Measurements from ENCODE around the gene PLD2. TPM values are rescaled to one million over a fixed set of nuclear protein-coding genes. Genes with fewer than 3 reads are reported as not detected.
A peak's percentile ranks its signal among the peaks of the same experiment; 100 is the strongest.

The PLD2 gene
- total RNA-seq, 1 donor from 2014 or later: 49.3 TPM

GRCh38 chr17:4802228-4802627 lies 4.7 kb upstream of the PLD2 start, which contains the start of gene C17orf114:
Gene C17orf114, minus strand, starts transcription at chr17:4802328.
- H3K4me1 Mint-ChIP-seq (ENCODE audit: unreplicated experiment): peaks cover 6% of the 10 kb centered on the region
- no peak within 1 kb of the TSS for H3K27ac Mint-ChIP-seq (ENCODE audit: unreplicated experiment)
- DNase-seq (ENCODE audit: extremely low spot score, unreplicated experiment): no peak
- no peak within 1 kb of the TSS for H3K4me3 Mint-ChIP-seq (ENCODE audit: unreplicated experiment)
- H3K36me3 Mint-ChIP-seq (ENCODE audit: unreplicated experiment): peaks cover 5% of the 10 kb centered on the region
- H3K27me3 Mint-ChIP-seq (ENCODE audit: unreplicated experiment): no peaks in the 10 kb centered on the region
- TF ChIP-seq CTCF (IDR thresholded peaks at IDR 0.05): no peak
- H3K9me3 Mint-ChIP-seq (ENCODE audit: unreplicated experiment): no peaks in the 10 kb centered on the region

- no peak for DNase-seq (ENCODE audit: extremely low spot score, unreplicated experiment)
- Mint-ChIP-seq H3K9me3 (ENCODE audit: unreplicated experiment) (no peaks in the 10 kb centered on the region), H3K4me1 (ENCODE audit: unreplicated experiment) (peaks cover 21% of the 10 kb centered on the region), H3K27me3 (ENCODE audit: unreplicated experiment) (no peaks in the 10 kb centered on the region), H3K36me3 (ENCODE audit: unreplicated experiment) (peaks cover 8% of the 10 kb centered on the region), H3K27ac (ENCODE audit: unreplicated experiment) (no peak overlapping the region), H3K4me3 (ENCODE audit: unreplicated experiment) (peak overlapping the region; percentile 67)
- no peak for TF ChIP-seq CTCF (IDR thresholded peaks at IDR 0.05)
These were observed 536 bp upstream of the PLD2 start for GRCh38 chr17:4806456-4806776.

GRCh38 chr17:4807605-4808377 lies 839 bp downstream of the PLD2 start:
- no peaks in the 10 kb centered on the region for H3K9me3 Mint-ChIP-seq (ENCODE audit: unreplicated experiment)
- no peaks in the 10 kb centered on the region for H3K27me3 Mint-ChIP-seq (ENCODE audit: unreplicated experiment)
- H3K36me3 Mint-ChIP-seq (ENCODE audit: unreplicated experiment): peaks cover 13% of the 10 kb centered on the region
- peaks cover 21% of the 10 kb centered on the region for H3K4me1 Mint-ChIP-seq (ENCODE audit: unreplicated experiment)
- peak overlapping the region; percentile 79 for H3K4me3 Mint-ChIP-seq (ENCODE audit: unreplicated experiment)
- DNase-seq (ENCODE audit: extremely low spot score, unreplicated experiment): no peak
- peak overlapping the region; percentile 44 for H3K27ac Mint-ChIP-seq (ENCODE audit: unreplicated experiment)
- TF ChIP-seq CTCF (IDR thresholded peaks at IDR 0.05): no peak

GRCh38 chr17:4808378-4808767 lies 1.4 kb downstream of the PLD2 start:
- Mint-ChIP-seq H3K27ac (ENCODE audit: unreplicated experiment) (peak overlapping the region; percentile 47), H3K36me3 (ENCODE audit: unreplicated experiment) (peaks cover 14% of the 10 kb centered on the region), H3K27me3 (ENCODE audit: unreplicated experiment) (no peaks in the 10 kb centered on the region), H3K4me3 (ENCODE audit: unreplicated experiment) (peak overlapping the region; percentile 79), H3K9me3 (ENCODE audit: unreplicated experiment) (no peaks in the 10 kb centered on the region), H3K4me1 (ENCODE audit: unreplicated experiment) (peaks cover 21% of the 10 kb centered on the region)
- no peak for DNase-seq (ENCODE audit: extremely low spot score, unreplicated experiment)
- TF ChIP-seq CTCF (IDR thresholded peaks at IDR 0.05): no peak

- TF ChIP-seq CTCF (IDR thresholded peaks at IDR 0.05): no peak
- Mint-ChIP-seq H3K36me3 (ENCODE audit: unreplicated experiment) (peaks cover 16% of the 10 kb centered on the region), H3K4me1 (ENCODE audit: unreplicated experiment) (peaks cover 21% of the 10 kb centered on the region), H3K27ac (ENCODE audit: unreplicated experiment) (no peak overlapping the region), H3K9me3 (ENCODE audit: unreplicated experiment) (no peaks in the 10 kb centered on the region), H3K27me3 (ENCODE audit: unreplicated experiment) (no peaks in the 10 kb centered on the region), H3K4me3 (ENCODE audit: unreplicated experiment) (no peak overlapping the region)
- no peak for DNase-seq (ENCODE audit: extremely low spot score, unreplicated experiment)
These were observed 3.8 kb downstream of the PLD2 start for GRCh38 chr17:4810696-4811290.

All from osteocyte (in vitro differentiated cells).